GM12872 (cell line): Measurements from ENCODE around the gene IGSF23.

Source experiments
- TF ChIP-seq, protein P1 (sequence below): IDR thresholded peaks from 3 replicates; pipeline ENCODE4 v1.5.1; 2011; ENCODE audit warnings: low read depth, mild to moderate bottlenecking, low read length, moderate library complexity; ENCODE audit not compliant: insufficient read depth

The IGSF23 gene

DNA sequence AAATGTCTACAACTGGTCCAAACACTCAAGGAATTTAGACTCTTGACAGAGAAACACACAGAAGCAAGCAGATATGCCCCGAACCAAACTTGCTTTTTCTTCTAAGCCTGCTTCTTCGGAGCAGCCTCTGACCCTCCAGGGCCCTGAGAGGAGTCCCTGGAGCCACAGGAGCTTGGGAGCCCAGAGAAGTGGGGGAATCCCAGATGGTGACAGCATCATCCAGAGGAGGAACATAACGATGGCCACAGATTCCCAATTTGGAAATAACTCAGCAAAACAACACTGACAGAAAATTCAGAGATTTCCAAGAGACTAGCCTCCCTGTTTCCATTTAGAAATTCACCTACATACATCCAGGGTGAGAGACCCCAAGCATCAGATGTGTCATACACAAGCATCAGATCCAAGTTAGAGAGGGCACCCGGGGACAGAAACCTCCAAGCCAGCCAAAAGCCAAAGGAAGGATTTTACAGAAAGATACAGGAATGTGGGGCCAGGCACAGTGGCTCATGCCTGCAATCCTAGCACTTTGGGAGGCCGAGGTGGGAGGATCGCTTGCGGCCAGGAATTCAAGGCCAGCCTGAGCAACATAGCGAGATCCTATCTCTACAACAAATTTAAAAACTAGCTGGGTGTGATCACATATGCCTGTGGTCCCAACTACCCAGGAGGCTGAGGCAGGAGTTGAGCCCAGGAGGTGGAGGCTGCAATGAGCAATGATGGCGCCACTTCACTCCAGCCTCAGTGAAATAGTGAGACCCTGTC, 28.3 kb downstream of the IGSF23 start:
- TF ChIP-seq, protein P1, sequence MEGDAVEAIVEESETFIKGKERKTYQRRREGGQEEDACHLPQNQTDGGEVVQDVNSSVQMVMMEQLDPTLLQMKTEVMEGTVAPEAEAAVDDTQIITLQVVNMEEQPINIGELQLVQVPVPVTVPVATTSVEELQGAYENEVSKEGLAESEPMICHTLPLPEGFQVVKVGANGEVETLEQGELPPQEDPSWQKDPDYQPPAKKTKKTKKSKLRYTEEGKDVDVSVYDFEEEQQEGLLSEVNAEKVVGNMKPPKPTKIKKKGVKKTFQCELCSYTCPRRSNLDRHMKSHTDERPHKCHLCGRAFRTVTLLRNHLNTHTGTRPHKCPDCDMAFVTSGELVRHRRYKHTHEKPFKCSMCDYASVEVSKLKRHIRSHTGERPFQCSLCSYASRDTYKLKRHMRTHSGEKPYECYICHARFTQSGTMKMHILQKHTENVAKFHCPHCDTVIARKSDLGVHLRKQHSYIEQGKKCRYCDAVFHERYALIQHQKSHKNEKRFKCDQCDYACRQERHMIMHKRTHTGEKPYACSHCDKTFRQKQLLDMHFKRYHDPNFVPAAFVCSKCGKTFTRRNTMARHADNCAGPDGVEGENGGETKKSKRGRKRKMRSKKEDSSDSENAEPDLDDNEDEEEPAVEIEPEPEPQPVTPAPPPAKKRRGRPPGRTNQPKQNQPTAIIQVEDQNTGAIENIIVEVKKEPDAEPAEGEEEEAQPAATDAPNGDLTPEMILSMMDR: no peak

DNA sequence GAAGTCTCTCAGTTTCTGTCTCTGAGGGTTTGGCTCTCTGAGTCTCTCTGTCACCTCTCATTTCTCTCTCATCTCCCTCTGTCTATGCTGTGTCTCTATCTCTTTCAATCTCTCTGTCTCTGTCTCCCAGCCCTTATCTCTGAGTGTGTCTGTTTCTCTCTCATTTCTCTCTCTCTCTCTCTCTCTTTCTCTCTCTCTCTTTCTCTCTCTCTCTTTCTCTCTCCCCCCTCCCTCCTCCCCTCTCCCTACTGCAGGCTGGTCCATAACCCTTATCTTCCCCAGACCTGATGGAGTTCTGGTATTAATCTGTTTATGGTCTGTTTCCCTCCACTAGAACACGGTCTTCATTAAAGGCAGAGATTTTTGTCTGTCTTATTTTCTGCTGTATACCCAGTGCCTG, 29.0 kb downstream of the IGSF23 start:
- TF ChIP-seq, protein P1: no peak

DNA sequence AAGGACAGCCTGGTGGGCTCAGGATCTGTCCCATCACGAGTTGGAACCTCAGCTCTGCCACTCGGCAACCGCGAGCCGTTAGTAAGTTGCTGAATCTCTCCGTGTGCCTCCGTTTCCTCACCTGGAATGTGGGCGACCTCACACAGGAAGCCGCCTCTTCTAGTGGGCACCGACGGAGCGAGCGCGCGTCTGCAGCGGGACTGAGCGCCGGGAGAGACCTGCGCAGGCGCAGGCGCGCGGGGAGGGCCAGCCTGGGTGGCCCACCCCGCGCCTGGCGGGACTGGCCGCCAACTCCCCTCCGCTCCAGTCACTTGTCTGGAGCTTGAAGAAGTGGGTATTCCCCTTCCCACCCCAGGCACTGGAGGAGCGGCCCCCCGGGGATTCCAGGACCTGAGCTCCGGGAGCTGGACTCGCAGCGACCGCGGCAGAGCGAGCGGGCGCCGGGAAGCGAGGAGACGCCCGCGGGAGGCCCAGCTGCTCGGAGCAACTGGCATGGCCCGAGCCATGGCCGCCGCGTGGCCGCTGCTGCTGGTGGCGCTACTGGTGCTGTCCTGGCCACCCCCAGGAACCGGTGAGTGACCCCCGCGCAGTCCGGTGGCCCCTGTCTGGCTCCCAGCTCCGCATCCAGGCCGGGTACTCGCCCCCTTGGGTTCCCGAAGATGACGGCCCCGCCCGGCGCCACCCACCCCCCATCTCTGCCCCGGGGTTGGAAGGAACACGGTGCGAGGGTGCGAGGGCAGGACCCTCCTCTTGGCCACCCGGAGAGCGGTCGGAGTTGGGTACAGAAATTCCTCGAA, 30.4 kb downstream of the IGSF23 start, which contains the start of gene PVR:
Gene PVR, plus strand, starts transcription at position 306 of the 797 bp plus-strand sequence. Its CDS starts 187 bp downstream, at position 493.
- TF ChIP-seq, protein P1: no peak

DNA sequence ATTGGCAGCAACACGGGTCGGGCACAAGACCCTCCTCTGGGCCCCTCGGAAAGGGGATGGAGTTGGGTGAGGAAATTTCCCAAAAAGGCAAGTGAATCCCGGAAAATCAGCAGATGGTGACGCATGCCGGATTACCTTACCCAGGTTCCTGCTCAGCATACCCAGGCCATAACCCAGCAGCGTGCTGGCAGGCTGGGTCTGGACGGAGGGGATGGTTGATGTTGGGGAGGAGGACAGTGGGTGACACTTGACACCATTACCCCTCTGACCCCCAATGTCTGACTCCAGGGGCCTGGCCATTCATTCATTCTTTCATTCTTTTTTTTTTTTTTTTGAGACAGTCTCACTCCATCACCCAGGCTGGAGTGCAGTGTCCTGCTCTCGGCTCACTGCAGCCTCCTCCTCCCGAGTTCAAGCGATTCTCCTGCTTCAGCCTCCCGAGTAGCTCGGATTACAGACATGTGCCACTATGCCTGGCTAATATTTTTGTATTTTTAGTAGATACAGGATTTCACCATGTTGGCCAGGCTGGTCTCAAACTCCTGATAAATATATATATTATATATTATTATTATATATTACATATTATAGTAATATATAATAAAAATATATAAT, 31.1 kb downstream of the IGSF23 start:
- TF ChIP-seq, protein P1: no peak

DNA sequence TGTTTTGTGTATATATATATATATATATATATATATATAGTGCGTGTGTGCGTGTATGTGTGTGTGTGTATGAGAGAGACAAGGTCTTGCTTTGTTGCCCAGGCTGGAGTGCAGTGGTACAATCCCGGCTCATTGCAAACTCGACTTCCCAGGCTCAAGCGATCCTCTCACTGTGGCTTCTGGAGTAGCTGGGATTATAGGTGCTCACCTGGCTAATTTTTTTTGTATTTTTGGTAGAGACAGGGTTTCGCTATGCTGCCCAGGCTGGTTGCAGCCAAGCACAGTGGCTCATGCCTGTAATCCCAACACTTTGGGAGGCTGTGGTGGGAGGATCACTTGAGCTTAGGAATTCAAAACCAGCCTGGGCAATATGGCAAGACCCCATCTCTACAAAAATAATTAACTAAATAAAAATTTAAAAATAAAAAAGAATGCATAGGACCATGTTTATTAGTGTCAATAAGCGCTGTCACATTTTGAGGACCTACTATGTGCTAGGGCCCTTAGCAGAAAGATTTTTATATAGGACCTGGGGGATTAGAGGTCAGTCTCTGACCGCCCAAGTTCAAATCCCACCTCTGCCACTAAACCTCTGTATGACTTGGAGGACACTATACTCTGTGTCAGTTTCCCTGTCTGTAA, 32.2 kb downstream of the IGSF23 start:
- TF ChIP-seq, protein P1: no peak

DNA sequence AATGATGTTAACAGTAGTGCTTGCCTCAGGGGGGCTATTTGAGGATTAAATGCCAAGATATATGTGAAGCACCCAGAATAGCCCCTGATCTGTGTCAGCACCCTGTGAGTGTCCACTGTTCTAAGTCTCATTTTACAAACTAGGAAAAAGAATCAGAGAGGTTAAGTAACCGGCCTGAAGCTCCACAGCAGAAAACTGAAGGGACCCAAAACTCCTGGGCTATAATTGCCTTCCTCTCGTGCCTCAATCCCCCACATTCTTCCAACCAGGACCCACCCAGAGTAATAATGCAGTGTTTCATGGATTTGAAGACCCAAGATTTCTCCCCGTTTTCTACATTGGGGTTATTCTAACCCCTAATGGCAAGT, 32.7 kb downstream of the IGSF23 start:
- TF ChIP-seq, protein P1: no peak

DNA sequence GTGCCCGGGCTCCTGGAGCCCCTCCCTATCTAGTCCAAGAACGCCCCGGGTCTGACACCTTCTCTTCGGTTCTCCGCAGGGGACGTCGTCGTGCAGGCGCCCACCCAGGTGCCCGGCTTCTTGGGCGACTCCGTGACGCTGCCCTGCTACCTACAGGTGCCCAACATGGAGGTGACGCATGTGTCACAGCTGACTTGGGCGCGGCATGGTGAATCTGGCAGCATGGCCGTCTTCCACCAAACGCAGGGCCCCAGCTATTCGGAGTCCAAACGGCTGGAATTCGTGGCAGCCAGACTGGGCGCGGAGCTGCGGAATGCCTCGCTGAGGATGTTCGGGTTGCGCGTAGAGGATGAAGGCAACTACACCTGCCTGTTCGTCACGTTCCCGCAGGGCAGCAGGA, 33.8 kb downstream of the IGSF23 start:
- TF ChIP-seq, protein P1: no peak
